DMS53 treated with DMSO at 0.1 percent for 48 hours (cell line): ENCODE measurements around the gene DMBX1.
A peak's percentile ranks its signal among the peaks of the same experiment; 100 is the strongest.

Source experiments
- DNase-seq: peaks from one replicate; lab custom pipeline; 2025; ENCODE audit not compliant: unreplicated experiment; lab: John Stamatoyannopoulos, UW

DMBX1 gene

GRCh38 chr1:46480959-46481646 is 8.5 kb upstream of the DMBX1 start:
- no peak for DNase-seq

DNA sequence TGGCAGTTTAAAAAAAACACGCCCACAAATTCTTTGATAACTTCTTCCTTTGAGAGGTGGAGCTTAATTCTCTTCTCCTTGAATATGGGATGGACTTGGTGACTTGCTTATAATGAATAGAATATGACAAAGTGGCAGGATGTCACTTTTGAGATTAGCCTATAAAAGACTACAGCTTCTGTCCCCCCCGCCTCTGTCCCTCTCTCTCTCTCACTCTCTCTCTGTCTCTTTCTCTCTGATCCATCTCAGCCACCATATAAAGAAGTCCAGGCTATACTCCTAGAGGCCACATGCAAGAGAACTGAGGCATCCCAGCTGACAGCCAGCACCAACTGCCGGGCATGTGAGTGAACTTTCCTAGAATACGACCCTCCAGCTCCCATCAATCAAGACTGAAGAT is 7.7 kb upstream of the DMBX1 start:
- no peak for DNase-seq

DNA sequence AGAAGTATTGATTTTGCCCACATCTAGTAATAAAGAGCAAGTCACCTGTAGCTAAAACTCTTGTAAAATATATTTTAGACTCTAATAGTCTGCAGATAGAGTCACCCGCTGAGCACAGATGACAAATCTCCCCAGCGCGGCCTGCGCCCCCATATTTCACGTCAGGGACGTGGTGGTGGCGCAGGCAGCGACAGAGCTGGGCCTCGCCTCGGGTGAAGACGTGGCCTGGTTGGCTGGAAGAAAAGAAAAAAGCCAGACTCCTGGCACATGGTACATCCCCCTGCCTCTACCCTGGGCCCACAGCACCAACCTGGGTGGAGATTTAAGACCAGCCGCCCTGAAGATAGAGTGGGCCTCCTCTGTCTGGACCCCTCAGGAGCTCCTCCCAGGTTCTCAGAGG is 6.0 kb upstream of the DMBX1 start:
- no peak for DNase-seq

GRCh38 chr1:46484783-46485490 is 4.7 kb upstream of the DMBX1 start:
- DNase-seq = no peak

- no peak for DNase-seq
These were observed 3.8 kb upstream of the DMBX1 start for GRCh38 chr1:46485564-46486431.

DNA sequence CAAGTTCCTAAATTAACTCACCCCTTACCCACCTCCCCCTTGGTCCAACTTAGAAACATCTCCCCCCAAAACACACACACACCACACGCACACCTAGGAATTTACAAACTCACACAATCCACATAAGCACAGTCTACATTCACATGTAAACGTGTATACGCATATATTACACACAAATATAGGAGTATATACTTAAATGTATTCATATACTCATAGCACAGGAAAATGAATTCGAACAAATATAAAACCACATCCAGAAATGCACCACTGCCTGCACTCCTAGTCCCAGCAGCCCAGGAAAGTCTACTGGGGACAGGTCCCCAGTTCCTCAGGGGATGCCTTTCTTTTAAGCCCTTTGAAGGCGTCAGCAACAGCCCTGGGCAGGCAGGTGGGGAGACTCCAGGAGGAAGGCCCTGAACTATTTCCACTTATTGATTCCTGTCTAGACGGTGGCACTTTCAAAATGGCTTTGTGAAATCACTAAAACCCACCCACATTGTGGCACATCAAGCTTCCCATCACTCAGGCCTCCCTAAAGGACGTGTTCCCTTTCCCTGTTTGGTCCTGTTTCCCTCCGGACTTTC is 3.1 kb upstream of the DMBX1 start:
- no peak for DNase-seq

DNA sequence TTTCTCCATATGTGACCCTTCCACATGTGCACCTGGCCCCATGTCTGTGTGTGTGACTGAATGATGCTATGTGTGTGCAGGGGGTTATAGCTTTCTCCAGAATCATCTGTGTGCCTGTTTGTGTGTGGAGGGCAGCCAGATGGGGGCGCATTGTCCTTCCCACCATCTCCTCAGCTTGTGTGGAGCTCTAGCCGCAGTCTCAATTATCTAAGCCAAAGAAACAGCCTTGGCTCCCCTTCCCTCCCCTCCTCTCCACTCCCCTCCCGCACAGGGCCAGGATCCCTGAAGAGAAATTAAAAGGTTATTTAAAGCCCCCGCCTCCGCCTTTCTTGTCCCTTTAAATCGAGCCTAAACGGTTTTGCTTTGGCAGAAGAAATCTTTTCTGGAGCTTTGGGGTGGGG is 1.8 kb upstream of the DMBX1 start:
- peak; percentile 19 for DNase-seq

DNA sequence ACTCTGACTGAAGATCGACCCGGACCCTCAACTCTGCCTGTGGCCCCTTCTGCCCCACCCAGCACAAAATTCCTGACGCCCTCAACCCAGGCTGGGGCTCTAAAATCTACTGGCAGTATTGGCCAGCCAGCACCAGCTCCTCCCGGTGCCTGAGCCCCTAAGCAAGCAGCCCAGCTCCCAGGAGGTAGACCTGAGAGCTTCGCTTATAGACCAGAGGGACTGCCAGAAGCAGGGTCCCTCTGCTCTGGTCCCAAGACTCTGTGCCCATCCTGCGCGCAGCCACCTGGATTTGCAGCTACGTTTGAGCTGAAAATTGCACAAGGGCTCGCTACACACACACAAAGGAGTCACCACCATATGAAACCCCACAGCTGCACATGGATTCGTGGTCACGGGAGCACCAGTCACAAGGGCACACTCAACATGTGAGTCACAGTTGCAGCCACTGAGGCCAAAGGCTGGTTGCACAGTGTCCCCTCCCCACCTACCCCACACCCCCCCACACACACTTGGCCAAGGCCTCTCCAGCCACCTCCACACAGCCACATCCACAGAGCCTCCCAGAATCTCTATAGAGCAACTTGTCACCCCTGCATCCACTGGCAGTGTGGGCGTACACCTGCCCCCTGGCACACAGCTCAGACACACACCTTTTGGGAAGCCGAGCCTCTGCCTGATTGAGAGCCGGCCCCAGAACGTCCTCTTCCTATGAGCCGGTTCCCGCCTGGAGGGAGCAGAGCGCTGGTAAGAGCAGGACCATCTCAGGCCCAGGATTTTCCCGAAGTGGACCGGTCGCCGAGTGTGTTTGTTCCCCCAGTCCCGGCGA is 1.1 kb upstream of the DMBX1 start:
- DNase-seq = no peak

GRCh38 chr1:46489169-46489637 is 433 bp upstream of the DMBX1 start:
- peak; percentile 36 for DNase-seq

- no peak for DNase-seq
These were observed 695 bp downstream of the DMBX1 start for GRCh38 chr1:46490406-46490655.

DNA sequence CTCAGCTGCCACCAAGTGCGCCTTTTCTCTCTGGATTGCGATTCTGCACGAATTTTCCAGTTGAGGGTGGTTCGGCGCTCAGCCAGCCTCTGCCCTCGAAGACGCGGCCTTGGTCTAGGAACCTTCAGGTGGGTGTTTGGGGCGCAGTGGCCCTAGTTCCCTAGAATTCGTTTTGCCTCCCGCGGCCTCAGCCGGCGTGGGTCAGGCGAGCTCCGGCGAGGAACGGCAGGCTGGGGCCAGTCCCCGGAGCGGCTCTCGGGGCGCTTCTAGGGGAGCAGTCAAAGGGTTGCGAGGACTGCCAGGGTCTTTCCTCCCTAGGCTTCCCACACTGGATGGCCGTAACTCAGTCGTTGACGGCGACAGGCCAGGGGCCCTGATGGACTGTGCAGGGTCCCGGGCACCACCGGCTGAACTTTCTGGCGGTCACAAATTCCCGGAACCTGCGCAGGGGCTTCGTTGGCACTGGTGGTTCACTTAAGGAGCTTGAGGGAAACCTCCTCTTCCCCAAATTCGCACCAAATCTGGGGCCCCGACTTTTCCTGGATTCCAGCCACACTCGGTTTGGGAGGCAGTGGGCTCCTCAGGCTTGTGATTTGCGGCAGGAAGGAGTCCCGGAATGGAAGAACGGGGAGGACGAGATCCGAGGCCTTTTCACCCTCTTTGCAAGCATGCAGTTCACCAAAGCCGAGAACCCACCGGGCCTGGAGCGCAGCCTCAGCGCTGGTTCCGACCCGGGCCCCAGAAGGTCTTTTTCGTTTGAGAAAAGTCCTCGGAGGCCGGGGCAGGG is 1.2 kb downstream of the DMBX1 start:
- peak; percentile 19 for DNase-seq

- DNase-seq = no peak
These were observed 2.0 kb downstream of the DMBX1 start for GRCh38 chr1:46491443-46492268.

GRCh38 chr1:46492269-46492853 is 2.7 kb downstream of the DMBX1 start:
- DNase-seq = no peak

DNA sequence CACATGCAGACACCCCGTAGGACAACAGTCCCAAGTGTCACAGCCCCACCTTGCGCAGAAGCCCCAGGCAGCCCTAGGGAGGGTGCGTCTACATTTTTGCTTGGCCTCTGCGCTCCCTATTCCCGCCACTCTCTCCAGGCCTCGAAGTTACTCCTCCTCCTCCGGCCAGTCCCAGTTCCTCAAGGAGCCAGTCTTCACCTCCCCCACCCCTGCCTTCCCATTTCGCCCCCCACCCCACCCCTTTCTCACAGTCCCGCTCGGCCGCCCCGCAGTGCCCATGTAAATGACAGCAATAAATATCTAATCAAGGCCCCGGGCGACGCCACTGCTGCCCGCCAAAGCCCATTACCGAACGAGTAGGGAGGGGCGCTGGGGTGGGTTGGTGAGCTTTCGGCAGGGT is 3.2 kb downstream of the DMBX1 start:
- DNase-seq = no peak

GRCh38 chr1:46493316-46494032 is 3.8 kb downstream of the DMBX1 start:
- DNase-seq = no peak

DNA sequence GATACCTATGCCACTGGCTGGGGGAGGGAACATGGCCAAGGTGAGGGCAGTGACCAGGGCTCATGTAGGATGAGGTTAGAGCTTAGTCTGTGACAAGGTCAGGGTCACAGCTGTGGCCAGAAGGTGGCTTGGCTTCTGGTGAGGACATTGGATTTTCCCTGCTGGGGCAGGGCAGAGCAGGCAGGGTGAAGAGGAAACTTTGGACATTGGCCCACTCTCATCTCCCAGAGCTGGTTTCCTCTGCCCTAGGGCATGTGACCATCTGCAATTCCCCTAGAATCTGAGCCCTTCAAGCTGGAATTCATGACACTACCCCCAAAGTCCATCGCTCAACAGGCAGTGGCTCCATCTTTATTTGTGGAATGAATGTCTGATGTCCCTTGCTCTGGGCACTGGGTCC is 5.3 kb downstream of the DMBX1 start:
- no peak for DNase-seq

DNA sequence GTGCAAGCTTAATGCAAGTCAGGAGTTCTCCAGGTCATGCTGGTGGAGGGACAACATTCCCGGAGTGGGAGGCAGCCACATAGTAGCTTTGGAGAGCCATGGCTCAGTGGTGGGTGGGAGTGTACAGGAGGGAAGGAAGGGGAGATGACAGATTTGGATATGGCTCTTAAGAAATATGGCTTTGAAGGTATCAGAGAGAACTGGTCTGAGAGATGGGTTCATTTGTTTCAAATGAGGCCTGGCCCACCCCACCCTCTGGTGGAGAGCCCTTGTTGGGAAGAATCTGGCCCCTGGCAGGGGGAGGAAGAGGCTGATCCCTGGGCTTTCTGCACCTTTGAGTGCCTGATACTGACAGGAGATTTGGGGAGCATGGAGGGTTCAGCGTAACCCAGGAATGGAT is 6.1 kb downstream of the DMBX1 start:
- DNase-seq = no peak

DNA sequence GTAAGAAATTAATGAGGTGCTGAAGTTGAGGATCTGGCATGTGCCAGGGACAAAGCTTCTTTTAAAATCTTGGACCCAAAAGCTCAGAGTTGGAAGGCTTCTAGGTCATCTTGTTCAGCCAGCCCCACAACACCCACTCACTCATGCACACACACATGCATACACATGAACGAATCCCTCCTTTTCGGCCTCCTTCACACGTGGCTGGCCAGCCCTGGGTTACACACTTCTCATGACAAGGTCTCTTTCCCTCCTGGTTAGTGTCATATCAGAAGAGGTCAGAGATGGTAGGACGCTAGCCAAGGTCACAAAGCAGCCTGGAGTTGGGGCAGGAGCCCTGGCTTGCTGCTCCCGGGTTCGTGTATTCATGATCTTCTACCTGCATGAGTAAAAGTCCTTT is 6.9 kb downstream of the DMBX1 start:
- DNase-seq = no peak
